Esophagus squamous epithelium (tissue), 5 donors: Measurements from ENCODE around the gene PAXX. TPM values are rescaled to one million over a fixed set of nuclear protein-coding genes. Genes with fewer than 3 reads are reported as not detected.
A peak's percentile ranks its signal among the peaks of the same experiment; 100 is the strongest.

ENCODE experiments used
- DNase-seq: peaks from one replicate; lab custom pipeline; 2025; lab: John Stamatoyannopoulos, UW
- H3K27ac ChIP-seq, 4 donors: fragments of 200-600 bp; sonication (generic); one replicate each; pipeline ENCODE4 v1.5.1; 2016 to 2019; ENCODE audit warnings: mild to moderate bottlenecking in 1 of 4
- H3K27me3 ChIP-seq, 4 donors: fragments of 200-600 bp; sonication (generic); 1 replicate in 3 of 4; 2 replicates in 1 of 4; pipeline versions ENCODE4 v1.5.1 to v1.6.0; 2017 to 2021; ENCODE audit warnings: antibody characterized with exemption in 1 of 4
- H3K36me3 ChIP-seq, 3 donors: fragments of 200-600 bp; sonication (generic); one replicate each; pipeline ENCODE4 v1.5.1; 2016 to 2019
- H3K4me1 ChIP-seq, 3 donors: fragments of 200-600 bp; sonication (generic); one replicate each; pipeline ENCODE4 v1.5.1; 2017 to 2019
- H3K4me3 ChIP-seq, 4 donors: fragments of 200-600 bp; sonication (generic); 1 replicate in 3 of 4; 2 replicates in 1 of 4; pipeline ENCODE4 v1.5.1; 2016 to 2019; ENCODE audit warnings: mild to moderate bottlenecking in 2 of 4, moderate library complexity in 1 of 4
- H3K9me3 ChIP-seq, 3 donors: fragments of 200-600 bp; sonication (generic); one replicate each; pipeline ENCODE4 v1.5.1; 2016 to 2019
- CTCF ChIP-seq, 6 experiments: fragments of 450-650 bp in 4 of 6; fragments of 200-600 bp in 2 of 6; sonication (generic) in 2 of 6; IDR thresholded peaks; one replicate each; pipeline ENCODE4 v1.5.1; 2016 to 2019; ENCODE audit warnings: antibody characterized with exemption in 6 of 6, mild to moderate bottlenecking in 4 of 6, moderate library complexity in 4 of 6
- POLR2A ChIP-seq, 4 donors: fragments of 450-650 bp; IDR thresholded peaks; one replicate each; pipeline ENCODE4 v1.6.1; 2017; ENCODE audit warnings: antibody characterized with exemption in 4 of 4, mild to moderate bottlenecking in 4 of 4, moderate library complexity in 3 of 4
- WGBS, 2 donors: methylation state at CpG; one replicate each; pipeline ENCODE4 v1.1.5; 2018; 5-methylcytosine and 5-hydroxymethylcytosine counted together
- intact Hi-C: fragments of 100-400 bp; cut with DNase I; formaldehyde crosslinking; loops from one replicate; pipeline ENCODE4 v1.15.0; 2022
- total RNA-seq, 4 donors: library from RNA; depleted of rRNA; stranded (reverse); fragments of >200 nt; gene quantifications; one replicate each; pipeline ENCODE4 v1.1.0, GENCODE V29; 2016
- donor health status: DM: yes; HTN: yes; CAD: no.

Gene PAXX
- total RNA-seq, 4 donors from 2014 or later, result 18.3 to 56.3 (median 49.6) TPM

- no peaks in the 10 kb centered on the region for H3K9me3 ChIP-seq
- H3K27ac ChIP-seq, result no peak overlapping the region
- H3K4me3 ChIP-seq, result no peak overlapping the region
- TF ChIP-seq POLR2A (IDR thresholded peaks at IDR 0.05) (no peak), CTCF (IDR thresholded peaks at IDR 0.05) (no peak)
- peaks cover 0 to 26% (median 0%) of the 10 kb centered on the region in 4 donors for H3K27me3 ChIP-seq
- peaks cover 13 to 40% (median 19%) of the 10 kb centered on the region in 3 donors for H3K4me1 ChIP-seq
- intact Hi-C loops, result no loop called here
- no peaks in the 10 kb centered on the region for H3K36me3 ChIP-seq
- 44% methylated on average over 5 of the region's 13 CpGs; no CpG with 5 or more reads in 1 of the 2 donors for WGBS, 2 donors
- DNase-seq, result no peak
Observed at GRCh38 chr9:136972743-136973142, 19.5 kb upstream of the PAXX start.

GRCh38 chr9:136973618-136974617, 18.3 kb upstream of the PAXX start:
- H3K36me3 ChIP-seq, result no peaks in the 10 kb centered on the region
- TF ChIP-seq CTCF (IDR thresholded peaks at IDR 0.05) (no peak), POLR2A (IDR thresholded peaks at IDR 0.05) (no peak)
- no peaks in the 10 kb centered on the region for H3K9me3 ChIP-seq
- H3K4me1 ChIP-seq, result peaks cover 13 to 51% (median 23%) of the 10 kb centered on the region in 3 donors
- intact Hi-C loops, result no loop called here
- H3K4me3 ChIP-seq, result no peak overlapping the region
- no peak for DNase-seq
- H3K27ac ChIP-seq, result peak overlapping the region in 2 of 4 donors; percentile 61 to 80
- H3K27me3 ChIP-seq, result peaks cover 0 to 22% (median 0%) of the 10 kb centered on the region in 4 donors
- WGBS, 2 donors, result 78% methylated on average over 5 of the region's 29 CpGs; no CpG with 5 or more reads in 1 of the 2 donors

- peak overlapping the region; percentile 39 to 82 (median 70) for H3K27ac ChIP-seq
- peaks cover 0 to 13% (median 0%) of the 10 kb centered on the region in 4 donors for H3K27me3 ChIP-seq
- H3K4me1 ChIP-seq, result peaks cover 13 to 56% (median 23%) of the 10 kb centered on the region in 3 donors
- H3K9me3 ChIP-seq, result no peaks in the 10 kb centered on the region
- intact Hi-C loops, result no loop called here
- no peak for TF ChIP-seq POLR2A (IDR thresholded peaks at IDR 0.05)
- TF ChIP-seq CTCF (IDR thresholded peaks at IDR 0.05), result no peak
- H3K4me3 ChIP-seq, result peak overlapping the region in 1 of 4 donors; percentile 7
- DNase-seq, result no peak
- 50% methylated on average over 4 of the region's 15 CpGs; no CpG with 5 or more reads in 1 of the 2 donors for WGBS, 2 donors
- no peaks in the 10 kb centered on the region for H3K36me3 ChIP-seq
Observed at GRCh38 chr9:136974817-136975535, 17.2 kb upstream of the PAXX start.

- Histone ChIP-seq H3K36me3 (no peaks in the 10 kb centered on the region), H3K4me3 (peak overlapping the region in 1 of 4 donors; percentile 7), H3K9me3 (no peaks in the 10 kb centered on the region), H3K4me1 (peaks cover 13 to 56% (median 23%) of the 10 kb centered on the region in 3 donors), H3K27ac (peak overlapping the region; percentile 39 to 82 (median 70)), H3K27me3 (peaks cover 0 to 8% (median 0%) of the 10 kb centered on the region in 4 donors)
- TF ChIP-seq POLR2A (IDR thresholded peaks at IDR 0.05) (no peak), CTCF (IDR thresholded peaks at IDR 0.05) (peak in 2 of 6 experiments; percentile 15 to 40)
- DNase-seq, result no peak
- WGBS, 2 donors, result 51 to 82% methylated on average over 6 to 11 of the region's 14 CpGs
- intact Hi-C loops, result no loop called here
Observed at GRCh38 chr9:136975644-136976043, 16.6 kb upstream of the PAXX start.
